ENCODE data around the gene BTBD9. TPM values are rescaled to one million over a fixed set of nuclear protein-coding genes. Genes with fewer than 3 reads are reported as not detected.

BTBD9 gene
- total and polyA plus RNA-seq, 11 donors = 6.3 to 23.3 (median 19.4) TPM

- H3K27ac ChIP-seq = peak overlapping the region in 7 of 12 donors; percentile 6 to 43 (median 25)
- H3K4me3 ChIP-seq = no peak overlapping the region
- H3K36me3 ChIP-seq = peaks cover 0 to 11% (median 0%) of the 10 kb centered on the region in 9 donors
- DNase-seq (no peak), ATAC-seq (peak; percentile 75 to 88 (median 80))
- no peaks in the 10 kb centered on the region for H3K27me3 ChIP-seq
- H3K9me3 ChIP-seq = peaks cover 0 to 22% (median 5%) of the 10 kb centered on the region in 12 donors
- H3K4me1 ChIP-seq = peaks cover 0 to 16% (median 1%) of the 10 kb centered on the region in 12 donors
- intact Hi-C loops (cut with DNase I) = loop anchor here in 1 of 10 donors (10.0 kb wide), 1 partner anchor 105 kb away; no protein-coding TSS in a partner anchor
- TF ChIP-seq CTCF (IDR thresholded peaks at IDR 0.05) = no peak
- WGBS, 4 donors = 38 to 49% (median 42%) methylated on average over 3 of the region's 3 CpGs
Measured at GRCh38 chr6:38290133-38290799, 349.5 kb downstream of the BTBD9 start.

- intact Hi-C loops (cut with DNase I) = no loop called here
- 72 to 97% (median 94%) methylated on average over 2 of the region's 2 CpGs for WGBS, 4 donors
- H3K27ac ChIP-seq = no peak overlapping the region
- no peaks in the 10 kb centered on the region for H3K27me3 ChIP-seq
- TF ChIP-seq POLR2A (IDR thresholded peaks at IDR 0.05) (no peak), CTCF (IDR thresholded peaks at IDR 0.05) (no peak)
- peaks cover 0 to 11% (median 0%) of the 10 kb centered on the region in 9 donors for H3K36me3 ChIP-seq
- ATAC-seq = no peak
- peaks cover 0 to 1% (median 0%) of the 10 kb centered on the region in 12 donors for H3K9me3 ChIP-seq
- peaks cover 0 to 16% (median 1%) of the 10 kb centered on the region in 12 donors for H3K4me1 ChIP-seq
- H3K4me3 ChIP-seq = no peak overlapping the region
- no peak for DNase-seq
Measured at GRCh38 chr6:38287487-38287886, 352.2 kb downstream of the BTBD9 start.

- WGBS, 4 donors = 87 to 88% (median 87%) methylated on average over 4 of the region's 4 CpGs
- intact Hi-C loops (cut with DNase I) = no loop called here
- DNase-seq = no peak
Measured at GRCh38 chr6:38284802-38285394, 354.8 kb downstream of the BTBD9 start.

More at GRCh38 chr6:38284802-38285394, 354.8 kb downstream of the BTBD9 start:
- Histone ChIP-seq H3K9me3 (no peaks in the 10 kb centered on the region), H3K4me3 (no peak overlapping the region), H3K4me1 (peaks cover 0 to 17% (median 4%) of the 10 kb centered on the region in 12 donors), H3K27me3 (no peaks in the 10 kb centered on the region), H3K27ac (no peak overlapping the region), H3K36me3 (peaks cover 0 to 11% (median 0%) of the 10 kb centered on the region in 9 donors)
- ATAC-seq = no peak
- TF ChIP-seq CTCF (IDR thresholded peaks at IDR 0.05) = no peak
- no peak for TF ChIP-seq POLR2A (IDR thresholded peaks at IDR 0.05)
